A549 (cell line): ENCODE data around the gene RUNX1. TPM values are rescaled to one million over a fixed set of nuclear protein-coding genes. Genes with fewer than 3 reads are reported as not detected.

Experiments used
- ATAC-seq, 2 experiments: fragments of 200-7000 bp in 1 of 2; fragments of >200 bp in 1 of 2; cut with Nextera tagmentation in 1 of 2; cut with Tn5 transposase in 1 of 2; 3 replicates each; pipeline versions ENCODE4 v1.8.0 to v1.9.1; 2018 to 2020; ENCODE audit warnings: mild to moderate bottlenecking in 1 of 2, moderate library complexity in 1 of 2
- CTCF ChIA-PET: fragments of 300-600 bp; sonication (Branson Sonifier 250); formaldehyde crosslinking; extraction: SDS; loops from one replicate; lab custom pipeline; 2021; ENCODE audit warnings: antibody characterized with exemption, inconsistent platforms; lab: Yijun Ruan, JAX
- POLR2A ChIA-PET: fragments of 350-600 bp; formaldehyde crosslinking; extraction: SDS; loops from one replicate; lab custom pipeline; 2021; ENCODE audit warnings: antibody characterized with exemption, inconsistent platforms; lab: Yijun Ruan, JAX
- DNase-seq, 2 experiments: peaks; one replicate each; pipeline versions ENCODE4 v3.0.0 to v3.0.0-alpha.2; 2011 to 2016; ENCODE audit warnings: low read depth in 1 of 2, low spot score in 1 of 2
- FAIRE-seq: peaks from 2 replicates; lab custom pipeline; 2011; peaks lifted over from hg19 to GRCh38; lab: Jason Lieb, UNC
- H3K27ac ChIP-seq, 2 experiments: fragments of >200 bp; sonication (Bioruptor Twin); formaldehyde crosslinking; 3 replicates each; pipeline ENCODE4 v1.5.1; 2016 to 2017
- H3K4me1 ChIP-seq: fragments of >200 bp; sonication (Bioruptor Twin); formaldehyde crosslinking; 3 replicates; pipeline ENCODE4 v1.6.1; 2016
- H3K4me2 ChIP-seq: fragments of >200 bp; sonication (Bioruptor Twin); formaldehyde crosslinking; 3 replicates; pipeline ENCODE4 v1.6.1; 2016
- H3K4me3 ChIP-seq: fragments of >200 bp; sonication (Bioruptor Twin); formaldehyde crosslinking; 3 replicates; pipeline ENCODE4 v1.5.1; 2016
- H3K9me3 ChIP-seq: fragments of >200 bp; sonication (Bioruptor Twin); formaldehyde crosslinking; 3 replicates; pipeline ENCODE4 v1.6.1; 2016
- ATOH8 ChIP-seq: fragments of 250-450 bp; sonication (Bioruptor Pico); IDR thresholded peaks from 2 replicates; pipeline ENCODE4 v1.5.0; 2020; ENCODE audit warnings: low read depth, mild to moderate bottlenecking, moderate library complexity
- CEBPB ChIP-seq, 2 experiments: fragments of >200 bp in 1 of 2; sonication (Bioruptor Twin) in 1 of 2; formaldehyde crosslinking in 1 of 2; IDR thresholded peaks; 2 replicates each; pipeline ENCODE4 v1.6.1; 2012 to 2016
- CHD2 ChIP-seq: fragments of 150-350 bp; IDR thresholded peaks from 2 replicates; pipeline ENCODE4 v1.6.1; 2014; ENCODE audit warnings: low read length; ENCODE audit not compliant: partially characterized antibody
- CHD4 ChIP-seq: fragments of 200-600 bp; sonication (generic); IDR thresholded peaks from 2 replicates; pipeline ENCODE4 v1.6.1; 2016; ENCODE audit warnings: antibody characterized with exemption, mild to moderate bottlenecking, borderline replicate concordance
- CTCF ChIP-seq: fragments of >200 bp; sonication (Bioruptor Twin); formaldehyde crosslinking; IDR thresholded peaks from 3 replicates; pipeline ENCODE4 v1.5.1; 2016
- E2F6 ChIP-seq: IDR thresholded peaks from 2 replicates; pipeline ENCODE4 v1.6.1; 2012; ENCODE audit warnings: low read depth, borderline replicate concordance
- EHF ChIP-seq: fragments of 250-450 bp; sonication (Bioruptor Pico); IDR thresholded peaks from 2 replicates; pipeline ENCODE4 v1.5.0; 2020; ENCODE audit warnings: mild to moderate bottlenecking
- EHMT2 ChIP-seq: fragments of 200-600 bp; sonication (generic); IDR thresholded peaks from 2 replicates; pipeline ENCODE4 v1.6.1; 2016; ENCODE audit warnings: antibody characterized with exemption, low read depth, mild to moderate bottlenecking, moderate library complexity
- EP300 ChIP-seq, 2 experiments: fragments of >200 bp; sonication (Bioruptor Twin); formaldehyde crosslinking; IDR thresholded peaks; 2 replicates in 1 of 2; 3 replicates in 1 of 2; pipeline ENCODE4 v1.6.1; 2016 to 2017
- FOXS1 ChIP-seq: fragments of 250-450 bp; sonication (Bioruptor Pico); IDR thresholded peaks from 2 replicates; pipeline ENCODE4 v1.5.0; 2020; ENCODE audit warnings: mild to moderate bottlenecking, moderate library complexity
- GATA3 ChIP-seq: IDR thresholded peaks from 2 replicates; pipeline ENCODE4 v1.6.1; 2012; ENCODE audit warnings: borderline replicate concordance
- HEYL ChIP-seq: fragments of 250-450 bp; sonication (Bioruptor Pico); IDR thresholded peaks from 2 replicates; pipeline ENCODE4 v1.8.0; 2021; ENCODE audit warnings: mild to moderate bottlenecking, moderate library complexity
- HMGXB4 ChIP-seq: fragments of 250-450 bp; sonication (Bioruptor Pico); IDR thresholded peaks from 2 replicates; pipeline ENCODE4 v1.5.0; 2021; ENCODE audit warnings: mild to moderate bottlenecking, moderate library complexity, borderline replicate concordance
- JUN ChIP-seq, 2 experiments: fragments of >200 bp; sonication (Bioruptor Twin); formaldehyde crosslinking; IDR thresholded peaks; 2 replicates in 1 of 2; 3 replicates in 1 of 2; pipeline ENCODE4 v1.6.1; 2016 to 2017
- KDM1A ChIP-seq: fragments of 200-600 bp; sonication (generic); IDR thresholded peaks from 2 replicates; pipeline ENCODE4 v1.6.1; 2016; ENCODE audit warnings: low read depth, mild to moderate bottlenecking
- KDM5A ChIP-seq: fragments of 200-600 bp; sonication (generic); IDR thresholded peaks from 2 replicates; pipeline ENCODE4 v1.6.1; 2016; ENCODE audit warnings: antibody characterized with exemption, mild to moderate bottlenecking
- MYC ChIP-seq: IDR thresholded peaks from 2 replicates; pipeline ENCODE4 v1.6.1; 2012; ENCODE audit warnings: mild to moderate bottlenecking, inconsistent platforms, low read length, improper control_type of control experiment, borderline replicate concordance
- NPAS2 ChIP-seq: fragments of 250-450 bp; sonication (Bioruptor Pico); IDR thresholded peaks from 2 replicates; pipeline ENCODE4 v1.8.0; 2022; ENCODE audit warnings: mild to moderate bottlenecking, moderate library complexity, borderline replicate concordance
- PBX3 ChIP-seq: IDR thresholded peaks from 2 replicates; pipeline ENCODE4 v1.6.1; 2012
- PHF8 ChIP-seq: fragments of 200-600 bp; sonication (generic); IDR thresholded peaks from 2 replicates; pipeline ENCODE4 v1.6.1; 2016; ENCODE audit warnings: low read depth, mild to moderate bottlenecking, antibody characterized with exemption, moderate library complexity, borderline replicate concordance
- REST ChIP-seq: fragments of 200-600 bp; sonication (generic); IDR thresholded peaks from 2 replicates; pipeline ENCODE4 v1.6.1; 2016; ENCODE audit warnings: antibody characterized with exemption, mild to moderate bottlenecking, moderate library complexity
- RFX5 ChIP-seq: fragments of 450-650 bp; IDR thresholded peaks from 2 replicates; pipeline ENCODE4 v1.7.1; 2014; ENCODE audit warnings: antibody characterized with exemption, mild to moderate bottlenecking, moderate library complexity
- SREBF2 ChIP-seq: fragments of 450-650 bp; IDR thresholded peaks from 2 replicates; pipeline ENCODE4 v1.6.1; 2014; ENCODE audit warnings: mild to moderate bottlenecking, moderate library complexity
- TFCP2L1 ChIP-seq: fragments of 250-450 bp; sonication (Bioruptor Pico); IDR thresholded peaks from 2 replicates; pipeline ENCODE4 v1.5.0; 2021; ENCODE audit warnings: mild to moderate bottlenecking
- ZC3H11A ChIP-seq: fragments of 450-650 bp; IDR thresholded peaks from 2 replicates; pipeline ENCODE4 v1.6.1; 2014; ENCODE audit warnings: antibody characterized with exemption, mild to moderate bottlenecking
- WGBS: methylation state at CpG from one replicate; pipeline ENCODE4 v1.1.6; 2017; ENCODE audit errors: missing lambda C conversion rate; 5-methylcytosine and 5-hydroxymethylcytosine counted together
- polyA plus RNA-seq, 4 experiments: library from polyadenylated mRNA; depleted of rRNA in 3 of 4; stranded (reverse); fragments of >200 nt; fragmentation: RNase III in 1 of 4; extraction: RNeasy Plus Mini Kit Qiagen cat#74134 plus additional on column Dnase treatment in 1 of 4; gene quantifications; 2 replicates in 3 of 4; 3 replicates in 1 of 4; pipeline ENCODE4 v1.2.3, GENCODE V29; 2011 to 2017

The RUNX1 gene
- polyA plus RNA-seq, 2 of the 4 experiments (the other 2 are of a cell fraction): 5.5 TPM

GRCh38 chr21:35046880-35047229, 2.2 kb downstream of the RUNX1 start:
- H3K4me1 ChIP-seq: peaks cover 37% of the 10 kb centered on the region
- H3K4me2 ChIP-seq: peak overlapping the region; percentile 85
- POLR2A ChIA-PET: interaction anchor here (0.7 to 2.6 kb wide), 4 partner anchors 58 to 210 kb away, joined by 3 to 20 read pairs (median 4); no protein-coding TSS in a partner anchor
- FAIRE-seq (no peak), ATAC-seq (peak in 1 of 2 experiments; percentile 35; a peak in 2 of 6 replicates), DNase-seq (no peak)
- TF ChIP-seq JUN (IDR thresholded peaks at IDR 0.05) (no peak), ATOH8 (CRISPR knock-in tag) (no peak), CEBPB (IDR thresholded peaks at IDR 0.05) (peak; percentile 34 to 39; a peak in 2 of 4 replicates), FOXS1 (CRISPR knock-in tag) (no peak), SREBF2 (no peak), PBX3 (no peak), NPAS2 (CRISPR knock-in tag) (no peak)
- no peaks in the 10 kb centered on the region for H3K9me3 ChIP-seq
- WGBS: 41% methylated on average over 7 of the region's 8 CpGs
- H3K27ac ChIP-seq: peak overlapping the region; percentile 65 to 86
- no peak overlapping the region for H3K4me3 ChIP-seq
- CTCF ChIA-PET: interaction anchor here (1.0 to 2.0 kb wide), 5 partner anchors 109 to 981 kb away, joined by 3 to 6 read pairs (median 4); no protein-coding TSS in a partner anchor

- Histone ChIP-seq H3K4me3 (no peak overlapping the region), H3K4me2 (peak overlapping the region; percentile 85; the same call in 1 of the 3 replicates), H3K4me1 (peaks cover 31% of the 10 kb centered on the region), H3K27ac (peak overlapping the region; percentile 65 to 86; a peak in 5 of 6 replicates), H3K9me3 (no peaks in the 10 kb centered on the region)
- FAIRE-seq (no peak), DNase-seq (no peak), ATAC-seq (no peak)
- POLR2A ChIA-PET: interaction anchor here (2.6 kb wide), 1 partner anchor 157 kb away, joined by 20 read pairs; no protein-coding TSS in a partner anchor
- TF ChIP-seq KDM1A (no peak), KDM5A (no peak), CEBPB (IDR thresholded peaks at IDR 0.05) (no peak), CHD2 (no peak), PHF8 (no peak), E2F6 (no peak), ZC3H11A (no peak), CHD4 (no peak), EHMT2 (no peak), TFCP2L1 (CRISPR knock-in tag) (no peak), HEYL (CRISPR knock-in tag) (no peak), RFX5 (no peak), HMGXB4 (CRISPR knock-in tag) (no peak), EP300 (IDR thresholded peaks at IDR 0.05) (no peak), EHF (CRISPR knock-in tag) (no peak), GATA3 (no peak), REST (no peak), MYC (no peak), CTCF (no peak)
- WGBS: 97% methylated on average over 6 of the region's 6 CpGs
- CTCF ChIA-PET: interaction anchor here (1.3 to 1.4 kb wide), 2 partner anchors 132 to 794 kb away, joined by 4 read pairs; no protein-coding TSS in a partner anchor
Observed at GRCh38 chr21:35046263-35046624, 2.9 kb downstream of the RUNX1 start.
